H1 (cell line): Measurements from ENCODE around the gene CDC42EP4. TPM values are rescaled to one million over a fixed set of nuclear protein-coding genes. Genes with fewer than 3 reads are reported as not detected.

ENCODE experiments used
- CTCF ChIA-PET: fragments of 300-600 bp; sonication (Branson Sonifier 250); formaldehyde crosslinking; loops from one replicate; lab custom pipeline; 2021; ENCODE audit not compliant: partially characterized antibody; lab: Charles Lee
- POLR2A ChIA-PET: fragments of 300-600 bp; sonication (Branson Sonifier 250); formaldehyde crosslinking; loops from one replicate; lab custom pipeline; 2021; ENCODE audit warnings: inconsistent platforms; ENCODE audit not compliant: partially characterized antibody; lab: Charles Lee
- DNase-seq, 2 experiments: peaks; one replicate each; pipeline versions ENCODE4 v3.0.0 to v3.0.0-alpha.2; 2010 to 2022; ENCODE audit warnings: low spot score in 2 of 2, low read depth in 1 of 2, mixed read lengths in 1 of 2
- FAIRE-seq: peaks from 2 replicates; lab custom pipeline; 2011; peaks lifted over from hg19 to GRCh38; lab: Jason Lieb, UNC
- H2AFZ ChIP-seq: 2 replicates; pipeline ENCODE4 v1.8.1; 2012; ENCODE audit warnings: low read length, inconsistent platforms
- H2AK5ac ChIP-seq: 2 replicates; pipeline ENCODE4 v1.6.1; 2013; ENCODE audit warnings: low read depth, low read length
- H2BK120ac ChIP-seq: replicated peaks from 2 replicates; pipeline ENCODE3; 2013; ENCODE audit warnings: low read depth, low read length, inconsistent platforms
- H2BK12ac ChIP-seq: 2 replicates; pipeline ENCODE4 v1.6.1; 2013; ENCODE audit warnings: low read depth, low read length
- H2BK15ac ChIP-seq: 2 replicates; pipeline ENCODE4 v1.6.1; 2013; ENCODE audit warnings: low read length
- H2BK20ac ChIP-seq: 2 replicates; pipeline ENCODE4 v1.6.1; 2013; ENCODE audit warnings: low read length
- H2BK5ac ChIP-seq: 2 replicates; pipeline ENCODE4 v1.6.1; 2013; ENCODE audit warnings: low read depth, low read length
- H3K14ac ChIP-seq: 2 replicates; pipeline ENCODE4 v1.6.1; 2013; ENCODE audit warnings: inconsistent platforms; ENCODE audit not compliant: insufficient read length
- H3K18ac ChIP-seq: 2 replicates; pipeline ENCODE4 v1.6.1; 2013; ENCODE audit warnings: low read length; ENCODE audit errors: extremely low read depth
- H3K23ac ChIP-seq: 2 replicates; pipeline ENCODE4 v1.6.1; 2013; ENCODE audit warnings: inconsistent platforms; ENCODE audit not compliant: insufficient read length
- H3K23me2 ChIP-seq: 2 replicates; pipeline ENCODE4 v1.6.1; 2013; ENCODE audit warnings: low read depth, low read length
- H3K27ac ChIP-seq: 2 replicates; pipeline ENCODE4 v1.6.1; 2011; ENCODE audit warnings: low read depth, low read length, inconsistent platforms
- H3K27me3 ChIP-seq, 4 experiments: replicated peaks in 1 of 4; 1 replicate in 1 of 4; 2 replicates in 3 of 4; pipeline versions ENCODE4 v1.6.1 to v1.8.1; 2011 to 2013; ENCODE audit warnings: low read length in 3 of 4, mild to moderate bottlenecking in 3 of 4, inconsistent platforms in 2 of 4, mixed read lengths in 2 of 4, moderate library complexity in 1 of 4; ENCODE audit not compliant: control insufficient read depth in 3 of 4, insufficient read depth in 3 of 4; ENCODE audit errors: extremely low read depth in 1 of 4
- H3K36me3 ChIP-seq, 4 experiments: 2 replicates each; pipeline versions ENCODE4 v1.6.1 to v1.8.1; 2011 to 2013; ENCODE audit warnings: mild to moderate bottlenecking in 4 of 4, low read length in 3 of 4, moderate library complexity in 2 of 4, control low read depth in 1 of 4, inconsistent platforms in 1 of 4; ENCODE audit not compliant: insufficient read depth in 4 of 4, control insufficient read depth in 2 of 4
- H3K4ac ChIP-seq: replicated peaks from 2 replicates; pipeline ENCODE3; 2013; ENCODE audit warnings: low read length, low read depth, mixed read lengths, inconsistent platforms; ENCODE audit not compliant: insufficient read length
- H3K4me1 ChIP-seq, 4 experiments: replicated peaks in 1 of 4; 1 replicate in 1 of 4; 2 replicates in 3 of 4; pipeline versions ENCODE4 v1.6.1 to v1.8.1; 2011 to 2013; ENCODE audit warnings: low read length in 3 of 4, inconsistent platforms in 2 of 4, mixed read lengths in 1 of 4; ENCODE audit not compliant: insufficient read depth in 4 of 4, control insufficient read depth in 3 of 4
- H3K4me2 ChIP-seq, 2 experiments: 2 replicates each; pipeline versions ENCODE4 v1.6.1 to v1.8.1; 2011 to 2013; ENCODE audit warnings: low read depth in 2 of 2, low read length in 2 of 2, control low read depth in 1 of 2, inconsistent platforms in 1 of 2, mild to moderate bottlenecking in 1 of 2; ENCODE audit not compliant: insufficient read depth in 1 of 2
- H3K4me3 ChIP-seq, 4 experiments: fragments of 200-600, 300-600 bp in 1 of 4; sonication (generic), shearing (Covaris generic), sonication (Bioruptor Twin) in 1 of 4; 2 replicates each; pipeline versions ENCODE4 v1.5.1 to v1.8.1; 2011 to 2016; ENCODE audit warnings: low read length in 4 of 4, low read depth in 3 of 4, control low read depth in 2 of 4, inconsistent platforms in 2 of 4, mild to moderate bottlenecking in 2 of 4, mixed read lengths in 1 of 4, moderate library complexity in 1 of 4; ENCODE audit not compliant: insufficient read depth in 2 of 4; ENCODE audit errors: extremely low read depth in 1 of 4
- H3K56ac ChIP-seq: replicated peaks from 2 replicates; pipeline ENCODE3; 2013; ENCODE audit warnings: low read depth, mild to moderate bottlenecking, mixed read lengths, low read length, inconsistent platforms; ENCODE audit not compliant: insufficient read length
- H3K79me1 ChIP-seq: 2 replicates; pipeline ENCODE4 v1.6.1; 2013; ENCODE audit warnings: low read depth, low read length, control low read depth
- H3K79me2 ChIP-seq, 2 experiments: 2 replicates each; pipeline versions ENCODE4 v1.6.1 to v1.8.1; 2012 to 2013; ENCODE audit warnings: low read length in 2 of 2, mild to moderate bottlenecking in 2 of 2, inconsistent platforms in 1 of 2; ENCODE audit not compliant: insufficient read depth in 2 of 2, control insufficient read depth in 1 of 2
- H3K9ac ChIP-seq, 4 experiments: replicated peaks in 1 of 4; 1 replicate in 1 of 4; 2 replicates in 3 of 4; pipeline versions ENCODE4 v1.6.1 to v1.8.1; 2011 to 2013; ENCODE audit warnings: low read depth in 3 of 4, low read length in 3 of 4, control low read depth in 2 of 4, mild to moderate bottlenecking in 2 of 4, moderate library complexity in 2 of 4, inconsistent platforms in 1 of 4; ENCODE audit errors: extremely low read depth in 1 of 4
- H3K9me3 ChIP-seq, 2 experiments: 2 replicates each; pipeline versions ENCODE4 v1.6.1 to v1.8.1; 2012 to 2013; ENCODE audit warnings: mild to moderate bottlenecking in 2 of 2, moderate library complexity in 2 of 2, control low read depth in 1 of 2, inconsistent platforms in 1 of 2, low read depth in 1 of 2, low read length in 1 of 2, mixed read lengths in 1 of 2; ENCODE audit not compliant: insufficient read depth in 2 of 2
- H4K20me1 ChIP-seq, 2 experiments: replicated peaks in 1 of 2; 2 replicates each; pipeline versions ENCODE3 to v1.8.1; 2011 to 2013; ENCODE audit warnings: inconsistent platforms in 2 of 2, low read length in 2 of 2, mild to moderate bottlenecking in 1 of 2; ENCODE audit not compliant: insufficient read depth in 2 of 2, control insufficient read depth in 1 of 2
- H4K5ac ChIP-seq: 2 replicates; pipeline ENCODE4 v1.6.1; 2013; ENCODE audit warnings: low read length, low read depth, mixed read lengths, inconsistent platforms; ENCODE audit not compliant: insufficient read length
- H4K8ac ChIP-seq: 2 replicates; pipeline ENCODE4 v1.8.0; 2013; ENCODE audit warnings: mild to moderate bottlenecking, moderate library complexity, low read length, inconsistent platforms; ENCODE audit not compliant: insufficient read depth; ENCODE audit errors: extremely low read depth
- H4K91ac ChIP-seq: replicated peaks from 2 replicates; pipeline ENCODE3; 2013; ENCODE audit warnings: low read length, mixed read lengths, inconsistent platforms; ENCODE audit not compliant: insufficient read length
- whole genome bisulfite sequencing, 2 experiments: shearing (Covaris generic) in 1 of 2; methylation state at CpG; one replicate each; pipeline versions ENCODE4 v1.1.6 to v1.1.7; 2013 to 2015; ENCODE audit warnings: low lambda C conversion rate in 2 of 2, mixed read lengths in 2 of 2, inconsistent platforms in 1 of 2, low coverage in 1 of 2, missing lambda C conversion rate in 1 of 2; ENCODE audit not compliant: insufficient replicate concordance in 2 of 2, insufficient coverage in 1 of 2, insufficient read length in 1 of 2; ENCODE audit errors: extremely low coverage in 1 of 2, missing lambda C conversion rate in 1 of 2; 5-methylcytosine and 5-hydroxymethylcytosine counted together
- polyA plus RNA-seq, 7 experiments: library from polyadenylated mRNA; depleted of rRNA in 3 of 7; stranded (reverse) in 5 of 7; unstranded in 2 of 7; fragments of >200 nt in 5 of 7; fragments of 200-250 nt in 2 of 7; gene quantifications; 1 replicate in 5 of 7; 2 replicates in 1 of 7; 4 replicates in 1 of 7; pipeline versions ENCODE4 v1.2.1 to v1.2.3, GENCODE V29; 2011 to 2013; ENCODE audit warnings: missing spikeins in 2 of 7, mixed read lengths in 2 of 7
- total RNA-seq: library from RNA; stranded (reverse); fragmentation: NEBNext Ultra II Directional; extraction: Animal tissue kit (Norgen Biotek cat#: 25700); gene quantifications from 2 replicates; pipeline ENCODE4 v1.2.1, GENCODE V29; 2021

CDC42EP4 gene
- total and polyA plus RNA-seq, 2 of the 8 experiments (the other 6 are each of a cell fraction or from before 2014, with no cell fraction given) = 8.8 to 12.6 TPM

DNA sequence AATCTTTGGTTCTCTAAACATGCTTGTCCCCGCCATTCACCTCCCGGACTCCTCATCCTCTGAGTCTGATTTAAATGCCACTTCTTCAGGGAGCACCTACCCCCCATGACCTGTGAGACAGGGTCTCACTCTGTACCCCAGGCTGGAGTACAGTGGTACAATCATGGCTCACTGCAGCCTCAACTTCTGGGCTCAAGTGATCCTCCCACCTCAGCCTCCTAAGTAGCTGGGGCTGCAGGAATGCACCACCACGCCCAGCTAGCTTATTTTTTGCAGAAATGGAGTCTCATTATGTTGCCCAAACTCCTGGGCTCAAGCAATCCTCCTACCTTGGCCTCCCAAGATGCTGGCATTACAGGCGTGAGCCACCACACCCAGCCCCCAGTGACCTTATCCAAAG is 37.3 kb downstream of the CDC42EP4 start:
- POLR2A ChIA-PET = no interaction called here
- no peak overlapping the region for H2AFZ ChIP-seq
- no peak overlapping the region for H2BK120ac ChIP-seq
- H3K4me2 ChIP-seq = no peak overlapping the region
- H3K4ac ChIP-seq = no peak overlapping the region
- H2BK5ac ChIP-seq = no peak overlapping the region
- H3K23ac ChIP-seq = no peak overlapping the region
- H2BK20ac ChIP-seq = no peak overlapping the region
- H2BK15ac ChIP-seq = no peak overlapping the region
- 92% methylated on average over 4 of the region's 4 CpGs; no CpG with 5 or more reads in 1 of the 2 experiments for WGBS, 2 experiments
- H3K27me3 ChIP-seq = no peaks in the 10 kb centered on the region
- H3K14ac ChIP-seq = no peak overlapping the region
- H4K5ac ChIP-seq = no peak overlapping the region
- H3K56ac ChIP-seq = no peak overlapping the region
- no peak overlapping the region for H3K18ac ChIP-seq
- no peak overlapping the region for H3K9ac ChIP-seq
- no peaks in the 10 kb centered on the region for H4K20me1 ChIP-seq
- H3K23me2 ChIP-seq = no peaks in the 10 kb centered on the region
- H3K79me2 ChIP-seq = no peaks in the 10 kb centered on the region
- H3K4me1 ChIP-seq = no peaks in the 10 kb centered on the region
- H2BK12ac ChIP-seq = no peak overlapping the region
- no peak overlapping the region for H3K27ac ChIP-seq
- peaks cover 0 to 3% of the 10 kb centered on the region in 2 experiments; a peak in 1 of 4 replicates for H3K9me3 ChIP-seq
- H3K36me3 ChIP-seq = no peaks in the 10 kb centered on the region
- no peak overlapping the region for H4K91ac ChIP-seq
- no peak overlapping the region for H3K4me3 ChIP-seq
- H3K79me1 ChIP-seq = no peaks in the 10 kb centered on the region
- no peak overlapping the region for H2AK5ac ChIP-seq
- CTCF ChIA-PET = no interaction called here
- H4K8ac ChIP-seq = no peak overlapping the region
- no peak for DNase-seq
- no peak for FAIRE-seq
